HG03045 (cell line): ENCODE results near the gene NUTM2F.
"Not testable (repeated sequence)": the region's sequence is repeated elsewhere in the genome, so short reads cannot be mapped to it uniquely, and the experiment has no call there.

ENCODE experiments used
- ATAC-seq: cut with Tn5 transposase; IDR thresholded peaks from one replicate; pipeline ENCODE4 v1.9.1; 2021; ENCODE audit warnings: mild to moderate bottlenecking, moderate library complexity; ENCODE audit not compliant: unreplicated experiment

Gene NUTM2F, protein sequence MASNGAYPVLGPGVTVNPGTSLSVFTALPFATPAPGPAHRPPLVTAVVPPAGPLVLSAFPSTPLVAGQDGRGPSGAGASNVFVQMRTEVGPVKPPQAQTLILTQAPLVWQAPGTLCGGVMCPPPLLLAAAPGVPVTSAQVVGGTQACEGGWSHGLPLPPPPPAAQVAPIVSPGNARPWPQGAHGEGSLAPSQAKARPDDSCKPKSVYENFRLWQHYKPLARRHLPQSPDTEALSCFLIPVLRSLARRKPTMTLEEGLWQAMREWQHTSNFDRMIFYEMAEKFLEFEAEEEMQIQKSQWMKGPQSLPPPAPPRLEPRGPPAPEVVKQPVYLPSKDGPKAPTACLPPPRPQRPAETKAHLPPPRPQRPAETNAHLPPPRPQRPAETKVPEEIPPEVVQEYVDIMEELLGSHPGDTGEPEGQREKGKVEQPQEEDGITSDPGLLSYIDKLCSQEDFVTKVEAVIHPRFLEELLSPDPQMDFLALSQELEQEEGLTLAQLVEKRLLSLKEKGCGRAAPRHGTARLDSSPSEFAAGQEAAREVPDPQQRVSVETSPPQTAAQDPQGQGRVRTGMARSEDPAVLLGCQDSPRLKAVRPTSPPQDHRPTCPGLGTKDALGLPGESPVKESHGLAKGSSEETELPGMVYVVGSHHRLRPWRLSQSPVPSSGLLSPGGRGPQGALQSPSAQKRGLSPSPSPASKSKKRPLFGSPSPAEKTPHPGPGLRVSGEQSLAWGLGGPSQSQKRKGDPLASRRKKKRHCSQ

GRCh38 chr9:94328544-94328943 is at the start of gene NUTM2F:
Gene NUTM2F (minus strand): TSS chr9:94328644. CDS start chr9:94328623, 21 bp downstream.
- ATAC-seq: not testable (repeated sequence)

DNA sequence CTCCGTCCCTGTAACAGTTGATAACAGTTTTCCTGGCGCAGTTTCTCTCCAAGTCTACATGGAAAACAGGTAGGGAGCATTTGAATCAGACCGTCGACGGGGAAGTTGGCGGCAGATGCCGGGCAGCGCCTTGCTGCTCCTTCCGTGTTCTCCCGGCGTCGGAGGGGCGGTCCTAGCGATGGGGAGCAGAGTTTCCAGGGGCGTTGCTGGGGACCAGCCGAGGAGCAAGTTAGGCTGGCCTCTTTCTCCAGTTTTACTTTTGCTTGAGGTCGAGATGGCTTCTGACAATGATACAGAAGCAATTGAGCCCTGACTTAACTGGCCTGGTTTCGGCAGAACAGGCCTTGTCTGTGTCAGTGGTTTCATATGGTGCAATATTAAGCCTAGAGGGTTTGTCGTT is 46.8 kb upstream of the NUTM2F start:
- ATAC-seq: peak; percentile 63

DNA sequence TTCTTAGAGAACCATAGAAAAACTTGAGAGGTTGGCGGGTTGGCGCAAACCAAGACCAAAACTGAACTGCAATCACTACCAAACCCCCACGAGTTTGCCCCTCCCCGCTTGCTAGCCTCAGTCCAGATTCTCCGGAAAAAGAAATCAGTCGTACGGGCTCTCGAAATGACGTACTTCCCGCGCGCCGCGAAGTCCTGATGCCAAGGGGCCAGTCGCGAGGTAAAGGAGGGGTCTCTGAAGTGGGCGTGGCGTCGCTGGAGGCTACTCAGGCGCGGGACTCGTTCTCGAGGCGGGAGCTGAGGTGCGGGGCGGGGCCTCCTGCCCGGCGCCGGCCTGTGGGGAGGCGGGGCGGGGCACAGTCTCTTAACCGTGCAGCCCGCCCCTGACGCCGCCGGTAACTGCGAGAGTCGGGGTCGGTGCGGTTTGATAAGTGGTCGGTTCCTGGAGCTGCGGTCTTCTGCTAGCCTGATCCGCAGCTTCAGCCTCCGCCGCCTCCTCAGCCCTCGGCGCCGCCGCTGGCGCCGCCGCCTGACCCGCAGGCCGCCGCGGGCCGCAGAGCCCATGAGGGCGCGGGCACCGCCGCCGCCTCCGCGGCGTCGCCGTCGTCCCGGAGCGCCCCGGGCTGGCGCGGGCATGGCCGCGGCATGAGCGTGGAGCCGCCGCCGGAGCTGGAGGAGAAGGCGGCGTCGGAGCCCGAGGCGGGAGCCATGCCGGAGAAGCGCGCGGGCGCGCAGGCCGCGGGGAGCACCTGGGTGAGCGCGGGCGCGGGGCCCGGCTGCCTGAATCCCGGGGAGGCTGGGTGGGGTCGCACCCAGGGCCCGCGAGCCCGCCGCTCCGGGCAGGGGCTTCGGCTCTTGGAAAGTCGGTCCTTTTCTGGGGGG is 46.0 kb upstream of the NUTM2F start:
- ATAC-seq: peak; percentile 91

GRCh38 chr9:94373779-94374175 is 45.3 kb upstream of the NUTM2F start:
- ATAC-seq: not testable (repeated sequence)

DNA sequence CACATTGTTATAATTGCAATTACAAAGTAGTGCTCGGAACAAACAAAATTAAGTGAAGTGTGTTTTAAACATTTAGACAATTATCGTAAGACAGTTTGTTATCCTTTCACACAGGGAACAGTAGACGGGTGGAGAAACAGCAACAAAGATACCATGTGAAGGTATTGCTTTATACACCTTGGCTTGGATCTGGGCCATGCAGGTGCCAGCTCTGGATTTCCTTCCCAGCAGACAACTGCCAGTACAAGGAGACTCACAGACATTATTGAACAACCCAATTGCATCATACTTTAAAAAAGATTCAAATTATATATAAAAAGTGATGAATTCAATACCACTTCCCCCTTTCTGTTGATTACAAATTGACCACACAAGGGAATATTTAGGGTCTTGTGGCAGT is 41.8 kb upstream of the NUTM2F start:
- ATAC-seq: not testable (repeated sequence)

DNA sequence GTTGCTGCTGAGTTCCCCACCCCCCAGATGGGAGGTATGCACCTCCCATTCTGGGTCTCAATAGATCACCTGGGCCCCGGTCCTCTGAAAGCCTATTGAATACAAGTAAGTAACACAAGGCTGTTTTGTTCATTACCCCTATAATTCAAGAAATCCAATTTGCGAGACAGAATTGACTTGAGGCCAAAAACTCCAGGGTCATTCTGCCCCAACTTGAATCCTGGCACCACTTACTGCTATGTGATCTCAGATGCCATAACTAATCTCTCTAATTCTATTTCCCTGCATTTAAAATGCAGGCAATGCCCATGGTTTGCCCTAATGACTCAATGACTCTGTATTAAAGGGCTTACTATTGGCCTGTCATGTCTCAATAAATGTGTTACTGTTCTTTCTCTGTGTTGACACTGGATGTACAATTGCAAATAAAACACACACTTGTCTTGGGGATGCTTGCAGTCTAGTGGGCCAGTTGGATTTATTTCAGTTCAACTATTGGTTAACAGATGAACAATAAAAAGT is 35.7 kb upstream of the NUTM2F start:
- ATAC-seq: not testable (repeated sequence)

GRCh38 chr9:94357158-94357557 is 28.7 kb upstream of the NUTM2F start:
- not testable (repeated sequence) for ATAC-seq

DNA sequence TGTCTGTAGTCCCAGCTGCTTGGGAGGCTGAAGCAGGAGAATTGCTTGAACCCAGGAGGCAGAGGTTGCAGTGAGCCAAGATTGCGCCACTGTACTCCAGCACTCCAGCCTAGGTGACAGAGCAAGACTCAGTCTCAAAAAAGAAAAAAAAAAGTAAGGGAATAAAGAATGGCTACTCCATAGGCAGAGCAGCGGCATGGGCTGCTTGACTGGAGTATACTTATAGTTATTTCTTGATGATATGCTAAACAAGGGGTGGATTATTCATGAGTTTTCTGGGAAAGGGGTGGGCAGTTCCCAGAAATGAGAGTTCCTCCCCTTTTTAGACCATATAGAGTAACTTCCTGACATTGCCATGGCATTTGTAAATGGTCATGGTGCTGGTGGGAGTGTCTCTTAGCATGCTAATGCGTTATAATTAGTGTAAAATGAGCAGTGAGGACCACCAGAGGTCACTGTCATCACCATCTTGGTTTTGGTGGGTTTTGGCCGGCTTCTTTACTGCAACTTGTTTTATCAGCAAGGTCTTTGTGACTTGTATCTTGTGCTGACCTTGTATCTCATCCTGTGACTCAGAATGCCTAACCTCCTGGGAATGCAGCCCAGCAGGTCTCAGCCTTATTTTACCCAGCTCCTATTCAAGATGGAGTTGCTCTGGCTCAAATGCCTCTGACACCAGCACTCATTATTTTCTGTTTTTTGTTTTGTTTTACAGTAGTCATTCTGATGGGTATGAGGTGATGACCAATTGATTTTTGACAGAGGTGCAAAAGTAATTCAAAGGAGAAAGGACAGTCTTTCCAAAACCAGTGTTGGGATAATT is 23.7 kb upstream of the NUTM2F start:
- ATAC-seq: not testable (repeated sequence)

GRCh38 chr9:94348754-94349153 is 20.3 kb upstream of the NUTM2F start:
- not testable (repeated sequence) for ATAC-seq

DNA sequence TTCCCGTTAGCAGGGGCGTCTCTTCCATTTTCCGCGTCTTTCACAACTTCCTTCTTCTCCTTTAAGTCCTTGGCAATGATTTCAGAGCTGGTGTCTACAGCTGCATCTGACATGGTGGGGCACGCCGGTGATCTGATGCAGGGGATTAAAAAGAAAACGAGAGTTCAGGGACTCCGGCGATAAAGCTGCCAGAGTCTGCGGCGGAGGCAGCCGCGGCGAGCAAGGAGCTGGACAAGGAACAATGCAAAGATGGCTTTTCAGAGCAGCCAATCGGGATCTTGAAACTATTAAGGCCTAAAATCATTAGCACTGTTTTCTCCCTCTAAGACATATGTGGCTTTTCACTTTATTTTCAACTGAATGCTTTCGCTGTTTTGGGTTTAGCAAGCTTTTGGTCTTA is 19.0 kb upstream of the NUTM2F start:
- not testable (repeated sequence) for ATAC-seq

DNA sequence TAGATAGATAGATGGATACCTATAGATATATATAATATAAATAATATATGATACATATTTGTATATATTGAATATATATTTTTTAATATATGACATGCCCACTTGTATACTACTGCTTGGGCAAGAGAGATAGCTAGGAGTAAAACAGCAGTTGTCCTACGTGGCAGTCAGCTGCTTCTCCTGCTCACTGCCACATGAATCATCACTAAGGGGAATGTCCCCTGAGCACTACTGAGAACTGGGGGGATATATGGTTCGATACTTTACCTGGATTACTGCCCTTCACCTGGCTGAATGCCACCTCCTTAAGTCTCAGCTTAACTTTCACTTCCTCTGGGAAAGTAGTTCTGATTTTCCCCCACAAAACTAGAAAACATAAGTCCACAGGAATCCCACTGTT is 13.3 kb upstream of the NUTM2F start:
- ATAC-seq: not testable (repeated sequence)

DNA sequence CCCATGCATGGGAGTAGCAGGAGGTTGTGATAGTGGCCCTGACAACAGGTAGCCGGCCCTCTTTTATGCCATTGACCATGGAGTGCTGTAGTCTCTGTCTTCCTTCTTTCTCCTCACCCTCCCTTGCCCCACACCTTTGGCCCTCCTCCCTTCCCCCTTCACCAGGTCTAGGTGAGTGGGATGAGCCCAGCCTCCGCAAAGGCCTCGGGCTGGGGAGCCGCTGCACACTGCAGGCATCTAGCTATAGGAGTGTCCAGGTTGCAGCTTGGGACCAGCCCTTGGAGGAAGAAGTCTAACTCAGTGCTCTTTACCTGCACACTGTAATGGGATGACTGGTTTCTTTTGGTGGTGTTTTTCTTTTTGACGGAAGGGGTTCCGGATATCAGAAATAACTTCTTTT is 12.3 kb upstream of the NUTM2F start:
- ATAC-seq: not testable (repeated sequence)

- not testable (repeated sequence) for ATAC-seq
Observed at GRCh38 chr9:94339657-94340056, 11.2 kb upstream of the NUTM2F start.

- not testable (repeated sequence) for ATAC-seq
Observed at GRCh38 chr9:94338723-94339122, 10.3 kb upstream of the NUTM2F start.

DNA sequence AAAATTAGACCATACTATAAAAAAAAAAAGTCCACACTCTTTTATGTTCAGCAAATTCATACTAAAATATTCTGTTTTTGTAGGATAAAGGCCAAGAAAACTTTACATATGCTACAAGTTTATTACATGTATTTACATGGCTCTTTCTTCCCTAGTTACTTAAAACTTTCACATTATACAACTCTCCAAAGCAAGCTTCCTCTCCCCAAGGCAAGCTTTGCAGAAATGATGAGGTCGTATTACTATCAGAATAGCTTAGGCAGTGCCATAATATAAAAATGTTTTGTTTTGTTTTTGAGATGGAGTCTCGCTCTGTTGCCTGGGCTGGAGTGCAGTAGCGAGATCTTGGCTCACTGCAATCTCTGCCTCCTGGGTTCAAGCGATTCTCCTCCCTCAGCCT is 8.0 kb upstream of the NUTM2F start:
- not testable (repeated sequence) for ATAC-seq

GRCh38 chr9:94325583-94325982 is 2.9 kb downstream of the NUTM2F start:
- not testable (repeated sequence) for ATAC-seq

GRCh38 chr9:94323153-94323798 is 5.2 kb downstream of the NUTM2F start:
- not testable (repeated sequence) for ATAC-seq

- ATAC-seq: not testable (repeated sequence)
Observed at GRCh38 chr9:94322342-94322940, 6.0 kb downstream of the NUTM2F start.
